ENCODE data around the gene GJD4.

- TF ChIP-seq CTCF (IDR thresholded peaks at IDR 0.05) (no peak), POLR2A (IDR thresholded peaks at IDR 0.05) (no peak), POLR2AphosphoS5 (IDR thresholded peaks at IDR 0.05) (no peak)
These were observed 23.5 kb upstream of the GJD4 start for GRCh38 chr10:35581655-35582054.

Data from prostate gland (tissue), 2 donors.